Aorta (tissue), 5 donors: ENCODE data around the gene SF3B6. TPM values are rescaled to one million over a fixed set of nuclear protein-coding genes. Genes with fewer than 3 reads are reported as not detected.
"Not testable (repeated sequence)": the region's sequence is repeated elsewhere in the genome, so short reads cannot be mapped to it uniquely, and the experiment has no call there.

ENCODE experiments used
- ATAC-seq: fragments of 200-7000 bp; cut with Tn5 transposase; one replicate; pipeline ENCODE4 v1.9.1; 2022; ENCODE audit warnings: moderate library complexity; ENCODE audit not compliant: low FRiP score
- DNase-seq, 2 donors: peaks; one replicate each; pipeline ENCODE4 v3.0.0-alpha.2; 2020
- H3K27ac ChIP-seq, 2 donors: one replicate each; pipeline ENCODE4 v1.5.1; 2013; ENCODE audit warnings: low read length in 2 of 2, mild to moderate bottlenecking in 2 of 2, moderate library complexity in 2 of 2, control low read depth in 1 of 2, inconsistent platforms in 1 of 2, low read depth in 1 of 2
- H3K27me3 ChIP-seq, 2 donors: one replicate each; pipeline ENCODE4 v1.6.1; 2013; ENCODE audit warnings: control low read depth in 1 of 2, low read length in 1 of 2, mild to moderate bottlenecking in 1 of 2, moderate library complexity in 1 of 2; ENCODE audit not compliant: insufficient read depth in 2 of 2, control insufficient read depth in 1 of 2
- H3K36me3 ChIP-seq, 2 donors: one replicate each; pipeline ENCODE4 v1.6.1; 2013; ENCODE audit warnings: control low read depth in 1 of 2, low read length in 1 of 2, mild to moderate bottlenecking in 1 of 2; ENCODE audit not compliant: insufficient read depth in 2 of 2, control insufficient read depth in 1 of 2
- H3K4me1 ChIP-seq, 2 donors: one replicate each; pipeline ENCODE4 v1.6.1; 2013; ENCODE audit warnings: low read length in 2 of 2, control low read depth in 1 of 2, mild to moderate bottlenecking in 1 of 2, moderate library complexity in 1 of 2; ENCODE audit not compliant: insufficient read depth in 2 of 2, control insufficient read depth in 1 of 2
- H3K4me3 ChIP-seq, 2 donors: one replicate each; pipeline ENCODE4 v1.5.1; 2013; ENCODE audit warnings: low read length in 2 of 2, control low read depth in 1 of 2, mild to moderate bottlenecking in 1 of 2
- H3K9me3 ChIP-seq: one replicate; pipeline ENCODE4 v1.6.1; 2013; ENCODE audit warnings: mild to moderate bottlenecking, low read length; ENCODE audit not compliant: control insufficient read depth
- WGBS, 2 donors: extraction: QIAGEN DNeasy Blood & Tissue Kit; methylation state at CpG; one replicate each; pipeline ENCODE4 v1.1.7; 2013; 5-methylcytosine and 5-hydroxymethylcytosine counted together
- intact Hi-C, 2 donors: fragments of 100-400 bp; cut with DNase I; formaldehyde crosslinking; loops; one replicate each; pipeline versions ENCODE4 v1.14.2 to v1.15.0; 2022
- polyA plus RNA-seq, 2 donors: library from polyadenylated mRNA; stranded (reverse); fragments of 200-250 nt; gene quantifications; one replicate each; pipeline ENCODE4 v1.2.3, GENCODE V29; 2013
- total RNA-seq, 2 donors: library from RNA; stranded (reverse); fragmentation: NEBNext Ultra II Directional; extraction: Animal tissue kit (Norgen Biotek cat#: 25700); gene quantifications; one replicate each; pipeline ENCODE4 v1.2.1, GENCODE V29; 2021
- donor health status: healthy with polysubstance abuse.
- donor health status: Bipolar disorder and iron deficiency.
- donor health status: DM: no; HTN: no; CAD: no.
- donor health status: DM: no; HTN: no; CAD: no.
- donor health status: DM: yes; HTN: yes; CAD: no.

SF3B6 gene
- total and polyA plus RNA-seq, 4 donors = 54.4 to 158 (median 87.7) TPM

DNA sequence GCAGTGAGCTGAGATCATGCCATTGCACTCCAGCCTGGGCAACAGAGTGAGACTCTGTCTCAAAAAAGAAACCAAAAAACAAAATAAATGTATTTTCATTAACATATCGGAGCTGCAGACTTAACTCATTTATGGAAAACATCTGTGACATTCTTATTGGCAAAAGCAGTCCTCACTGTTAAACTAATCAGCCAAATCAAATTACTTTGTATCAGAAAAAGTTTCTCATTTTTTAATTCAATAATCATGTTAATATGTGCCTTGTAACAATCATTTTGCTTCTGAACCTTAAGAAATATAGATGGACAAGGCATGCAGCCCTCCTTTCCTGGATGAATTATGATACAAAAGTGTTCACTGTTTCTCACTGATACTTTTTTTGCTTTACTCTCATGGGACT, 26.6 kb upstream of the SF3B6 start:
- Histone ChIP-seq H3K27ac (no peak overlapping the region), H3K27me3 (no peaks in the 10 kb centered on the region), H3K36me3 (no peaks in the 10 kb centered on the region), H3K4me3 (no peak overlapping the region), H3K9me3 (no peaks in the 10 kb centered on the region), H3K4me1 (no peaks in the 10 kb centered on the region)
- no peak for ATAC-seq
- DNase-seq = no peak
- intact Hi-C loops = no loop called here
- WGBS, 2 donors = 82% methylated on average over 1 of the region's 1 CpG

DNA sequence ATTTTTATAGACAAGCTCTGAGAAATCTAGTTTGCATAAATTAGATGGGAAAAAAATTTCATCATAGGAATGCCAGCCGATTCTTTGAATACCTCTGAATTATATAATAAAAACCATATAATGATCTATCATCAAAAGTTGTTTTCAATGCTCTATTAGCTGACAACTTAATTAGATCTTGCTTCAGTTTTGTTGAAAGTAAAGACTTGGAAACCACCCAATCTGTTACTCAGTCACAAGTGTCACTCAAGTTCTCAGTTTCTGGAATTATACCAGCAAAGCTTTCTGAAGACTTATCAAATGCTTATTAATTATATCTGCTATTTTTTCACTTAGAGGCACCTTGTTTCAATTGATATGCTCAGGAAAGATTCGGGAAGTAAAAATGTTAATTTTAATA, 25.9 kb upstream of the SF3B6 start:
- H3K4me3 ChIP-seq = no peak overlapping the region
- no peaks in the 10 kb centered on the region for H3K9me3 ChIP-seq
- no peaks in the 10 kb centered on the region for H3K36me3 ChIP-seq
- DNase-seq (no peak), ATAC-seq (no peak)
- H3K27ac ChIP-seq = no peak overlapping the region
- no peaks in the 10 kb centered on the region for H3K4me1 ChIP-seq
- intact Hi-C loops = no loop called here
- WGBS, 2 donors = 62 to 84% methylated on average over 2 of the region's 2 CpGs
- H3K27me3 ChIP-seq = no peaks in the 10 kb centered on the region

GRCh38 chr2:24100732-24101131, 24.6 kb upstream of the SF3B6 start:
- H3K27ac ChIP-seq, H3K36me3 ChIP-seq, H3K27me3 ChIP-seq, H3K9me3 ChIP-seq, DNase-seq, ATAC-seq, H3K4me3 ChIP-seq, intact Hi-C loops, H3K4me1 ChIP-seq: not testable (repeated sequence)
- 81 to 91% methylated on average over 2 of the region's 2 CpGs for WGBS, 2 donors

DNA sequence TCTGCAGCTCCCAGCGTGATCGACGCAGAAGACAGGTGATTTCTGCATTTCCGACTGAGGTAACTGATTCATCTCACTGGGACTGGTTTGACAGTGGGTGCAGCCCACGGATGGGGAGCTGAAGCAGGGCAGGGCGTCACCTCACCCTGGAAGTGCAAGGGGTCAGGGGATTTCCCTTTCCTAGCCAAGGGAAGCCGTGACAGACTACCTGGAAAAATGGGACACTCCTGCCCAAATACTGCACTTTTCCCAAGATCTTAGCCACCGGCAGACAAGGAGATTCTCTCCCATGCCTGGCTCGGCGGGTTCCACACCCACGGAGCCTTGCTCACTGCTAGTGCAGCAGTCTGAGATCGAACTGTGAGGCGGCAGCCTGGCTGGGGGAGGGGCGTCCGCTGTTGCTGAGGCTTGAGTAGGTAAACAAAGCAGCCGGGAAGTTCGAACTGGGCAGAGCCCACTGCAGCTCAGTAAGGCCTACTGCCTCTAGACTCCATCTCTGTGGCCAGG, 19.1 kb upstream of the SF3B6 start:
- H3K9me3 ChIP-seq, H3K36me3 ChIP-seq, H3K27ac ChIP-seq, DNase-seq, H3K27me3 ChIP-seq, H3K4me3 ChIP-seq, intact Hi-C loops, ATAC-seq, H3K4me1 ChIP-seq: not testable (repeated sequence)
- WGBS, 2 donors = 65 to 82% methylated on average over 16 to 17 of the region's 17 CpGs

GRCh38 chr2:24093270-24093669, 17.1 kb upstream of the SF3B6 start:
- H3K9me3 ChIP-seq, H3K36me3 ChIP-seq, intact Hi-C loops, H3K4me3 ChIP-seq, H3K27me3 ChIP-seq, H3K27ac ChIP-seq, DNase-seq, H3K4me1 ChIP-seq, ATAC-seq: not testable (repeated sequence)
- WGBS, 2 donors = 98 to 99% methylated on average over 5 of the region's 5 CpGs

GRCh38 chr2:24088821-24089359, 12.8 kb upstream of the SF3B6 start:
- Histone ChIP-seq H3K4me1 (no peaks in the 10 kb centered on the region), H3K27me3 (no peaks in the 10 kb centered on the region), H3K9me3 (no peaks in the 10 kb centered on the region), H3K4me3 (no peak overlapping the region), H3K27ac (no peak overlapping the region), H3K36me3 (no peaks in the 10 kb centered on the region)
- WGBS, 2 donors = 58 to 92% methylated on average over 2 of the region's 2 CpGs
- intact Hi-C loops = loop anchor here (10.0 kb wide), 1 partner anchor 264 kb away; no protein-coding TSS in a partner anchor
- ATAC-seq = no peak
- DNase-seq = no peak

DNA sequence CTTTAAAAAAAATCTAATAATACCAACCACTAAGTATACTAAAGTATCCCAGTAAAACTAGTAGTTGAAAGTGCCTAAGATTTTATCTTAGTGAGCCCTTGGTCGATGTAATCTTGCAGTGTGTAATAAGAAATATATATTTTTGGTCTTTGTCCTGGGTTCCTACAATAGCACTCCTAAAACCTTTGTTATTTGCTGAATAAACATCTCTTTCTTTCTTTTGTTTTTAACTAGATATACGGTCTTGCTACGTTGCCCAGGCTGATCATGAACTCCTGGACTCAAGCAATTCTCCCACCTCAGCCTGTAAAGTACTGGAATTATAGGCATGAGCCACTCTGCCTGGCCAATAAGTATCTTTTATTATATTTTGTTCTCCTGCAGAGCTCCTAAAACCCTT, 10.9 kb upstream of the SF3B6 start:
- no peak for DNase-seq
- WGBS, 2 donors = 76% methylated on average over 3 of the region's 3 CpGs
- no peak for ATAC-seq
- H3K4me3 ChIP-seq = no peak overlapping the region
- no peaks in the 10 kb centered on the region for H3K4me1 ChIP-seq
- no peak overlapping the region for H3K27ac ChIP-seq
- no peaks in the 10 kb centered on the region for H3K27me3 ChIP-seq
- H3K36me3 ChIP-seq = no peaks in the 10 kb centered on the region
- no peaks in the 10 kb centered on the region for H3K9me3 ChIP-seq
- intact Hi-C loops = loop anchor here (10.0 kb wide), 1 partner anchor 262 kb away; no protein-coding TSS in a partner anchor

- WGBS, 2 donors = 90 to 100% methylated on average over 1 of the region's 1 CpG
- Histone ChIP-seq H3K27me3 (no peaks in the 10 kb centered on the region), H3K9me3 (no peaks in the 10 kb centered on the region), H3K4me1 (no peaks in the 10 kb centered on the region), H3K36me3 (no peaks in the 10 kb centered on the region), H3K27ac (no peak overlapping the region), H3K4me3 (no peak overlapping the region)
- DNase-seq (no peak), ATAC-seq (no peak)
- intact Hi-C loops = loop anchor here (10.0 kb wide), 1 partner anchor 261 kb away; no protein-coding TSS in a partner anchor
Measured at GRCh38 chr2:24086241-24086640, 10.1 kb upstream of the SF3B6 start.

- ATAC-seq (no peak), DNase-seq (no peak)
- Histone ChIP-seq H3K27ac (peak overlapping the region in 1 of 2 donors; percentile 38), H3K4me3 (peak overlapping the region; percentile 29 to 42), H3K4me1 (no peaks in the 10 kb centered on the region), H3K27me3 (no peaks in the 10 kb centered on the region), H3K9me3 (no peaks in the 10 kb centered on the region), H3K36me3 (no peaks in the 10 kb centered on the region)
- WGBS, 2 donors = 1% methylated on average over 11 of the region's 11 CpGs
- intact Hi-C loops = loop anchor here (2.0 to 10.0 kb wide), 2 partner anchors 38 to 260 kb away; partner anchors contain the start of gene WDCP (in 1 of the 2)
Measured at GRCh38 chr2:24085200-24085489, 9.0 kb upstream of the SF3B6 start.
